ENCODE measurements around the gene CDHR3. TPM values are rescaled to one million over a fixed set of nuclear protein-coding genes. Genes with fewer than 3 reads are reported as not detected.

The CDHR3 gene
- total RNA-seq, 1 donor from 2014 or later, result 10.6 TPM

- TF ChIP-seq, protein P1, sequence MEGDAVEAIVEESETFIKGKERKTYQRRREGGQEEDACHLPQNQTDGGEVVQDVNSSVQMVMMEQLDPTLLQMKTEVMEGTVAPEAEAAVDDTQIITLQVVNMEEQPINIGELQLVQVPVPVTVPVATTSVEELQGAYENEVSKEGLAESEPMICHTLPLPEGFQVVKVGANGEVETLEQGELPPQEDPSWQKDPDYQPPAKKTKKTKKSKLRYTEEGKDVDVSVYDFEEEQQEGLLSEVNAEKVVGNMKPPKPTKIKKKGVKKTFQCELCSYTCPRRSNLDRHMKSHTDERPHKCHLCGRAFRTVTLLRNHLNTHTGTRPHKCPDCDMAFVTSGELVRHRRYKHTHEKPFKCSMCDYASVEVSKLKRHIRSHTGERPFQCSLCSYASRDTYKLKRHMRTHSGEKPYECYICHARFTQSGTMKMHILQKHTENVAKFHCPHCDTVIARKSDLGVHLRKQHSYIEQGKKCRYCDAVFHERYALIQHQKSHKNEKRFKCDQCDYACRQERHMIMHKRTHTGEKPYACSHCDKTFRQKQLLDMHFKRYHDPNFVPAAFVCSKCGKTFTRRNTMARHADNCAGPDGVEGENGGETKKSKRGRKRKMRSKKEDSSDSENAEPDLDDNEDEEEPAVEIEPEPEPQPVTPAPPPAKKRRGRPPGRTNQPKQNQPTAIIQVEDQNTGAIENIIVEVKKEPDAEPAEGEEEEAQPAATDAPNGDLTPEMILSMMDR (IDR thresholded peaks at IDR 0.05; ENCODE audit: unreplicated experiment), result no peak
- Mint-ChIP-seq H3K36me3 (ENCODE audit: low read depth, unreplicated experiment) (no peaks in the 10 kb centered on the region), H3K9me3 (ENCODE audit: unreplicated experiment) (no peaks in the 10 kb centered on the region), H3K27me3 (ENCODE audit: unreplicated experiment) (peaks cover 3% of the 10 kb centered on the region), H3K4me3 (ENCODE audit: unreplicated experiment) (no peak overlapping the region), H3K27ac (ENCODE audit: unreplicated experiment) (no peak overlapping the region), H3K4me1 (ENCODE audit: unreplicated experiment) (peaks cover 23% of the 10 kb centered on the region)
- peak; percentile 27 for DNase-seq (ENCODE audit: low spot score)
These were observed 28.4 kb upstream of the CDHR3 start for GRCh38 chr7:105934572-105935185.

DNA sequence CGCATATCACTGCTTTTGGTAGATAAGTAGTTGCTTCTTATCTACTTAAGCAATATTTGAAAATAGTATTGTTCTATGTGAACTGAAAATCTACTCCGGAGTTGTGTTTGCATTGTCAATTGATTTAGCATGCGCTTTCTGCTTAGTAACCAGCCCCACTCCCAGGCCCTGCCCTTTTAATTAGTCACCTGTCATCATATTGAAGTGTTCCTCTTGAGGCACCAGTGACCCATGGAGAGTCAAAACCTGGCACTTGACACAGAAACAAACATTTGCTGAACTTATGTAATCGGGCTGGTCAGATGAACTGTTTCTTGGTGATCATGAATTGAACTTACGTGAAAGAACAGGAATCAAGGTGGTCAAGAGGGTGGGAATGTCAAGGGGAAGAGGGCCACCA is 27.8 kb upstream of the CDHR3 start:
- Mint-ChIP-seq H3K27me3 (ENCODE audit: unreplicated experiment) (peaks cover 3% of the 10 kb centered on the region), H3K4me1 (ENCODE audit: unreplicated experiment) (peaks cover 28% of the 10 kb centered on the region), H3K36me3 (ENCODE audit: low read depth, unreplicated experiment) (no peaks in the 10 kb centered on the region), H3K4me3 (ENCODE audit: unreplicated experiment) (no peak overlapping the region), H3K9me3 (ENCODE audit: unreplicated experiment) (no peaks in the 10 kb centered on the region), H3K27ac (ENCODE audit: unreplicated experiment) (no peak overlapping the region)
- DNase-seq (ENCODE audit: low spot score), result no peak
- TF ChIP-seq, protein P1 (IDR thresholded peaks at IDR 0.05; ENCODE audit: unreplicated experiment), result no peak

DNA sequence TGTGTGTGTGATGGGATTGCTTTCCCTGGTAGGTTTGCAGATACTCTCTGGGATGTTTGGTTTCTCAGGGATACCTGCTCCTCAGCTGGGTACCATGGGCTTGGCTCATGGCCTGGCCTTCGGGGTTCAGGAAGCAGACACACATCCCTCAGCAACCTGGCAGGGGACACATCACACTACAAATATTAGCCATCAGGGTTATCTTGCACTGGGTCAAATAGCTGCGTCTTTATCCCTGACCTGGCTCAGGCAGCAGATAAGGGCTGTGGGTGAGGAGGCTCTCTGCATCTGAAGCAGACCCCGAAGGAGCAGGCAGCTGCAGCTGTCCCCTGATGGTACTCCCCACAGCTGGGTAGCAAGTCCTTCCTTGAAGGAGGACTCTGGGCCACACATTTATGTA is 25.7 kb upstream of the CDHR3 start:
- DNase-seq (ENCODE audit: low spot score), result no peak

GRCh38 chr7:105940109-105940508 is 23.0 kb upstream of the CDHR3 start:
- no peaks in the 10 kb centered on the region for H3K36me3 Mint-ChIP-seq (ENCODE audit: low read depth, unreplicated experiment)
- no peaks in the 10 kb centered on the region for H3K9me3 Mint-ChIP-seq (ENCODE audit: unreplicated experiment)
- H3K4me1 Mint-ChIP-seq (ENCODE audit: unreplicated experiment), result peaks cover 23% of the 10 kb centered on the region
- peak overlapping the region; percentile 18 for H3K27ac Mint-ChIP-seq (ENCODE audit: unreplicated experiment)
- DNase-seq (ENCODE audit: low spot score), result no peak
- H3K27me3 Mint-ChIP-seq (ENCODE audit: unreplicated experiment), result peaks cover 3% of the 10 kb centered on the region
- no peak overlapping the region for H3K4me3 Mint-ChIP-seq (ENCODE audit: unreplicated experiment)
- TF ChIP-seq, protein P1 (IDR thresholded peaks at IDR 0.05; ENCODE audit: unreplicated experiment), result no peak

More for the DNA sequence above, 25.7 kb upstream of the CDHR3 start:
- Mint-ChIP-seq H3K27me3 (ENCODE audit: unreplicated experiment) (peaks cover 3% of the 10 kb centered on the region), H3K36me3 (ENCODE audit: low read depth, unreplicated experiment) (no peaks in the 10 kb centered on the region), H3K4me3 (ENCODE audit: unreplicated experiment) (no peak overlapping the region), H3K4me1 (ENCODE audit: unreplicated experiment) (peaks cover 25% of the 10 kb centered on the region), H3K27ac (ENCODE audit: unreplicated experiment) (no peak overlapping the region), H3K9me3 (ENCODE audit: unreplicated experiment) (no peaks in the 10 kb centered on the region)
- TF ChIP-seq, protein P1 (IDR thresholded peaks at IDR 0.05; ENCODE audit: unreplicated experiment), result no peak

GRCh38 chr7:105941596-105941995 is 21.5 kb upstream of the CDHR3 start:
- Mint-ChIP-seq H3K27me3 (ENCODE audit: unreplicated experiment) (peaks cover 4% of the 10 kb centered on the region), H3K36me3 (ENCODE audit: low read depth, unreplicated experiment) (no peaks in the 10 kb centered on the region), H3K4me3 (ENCODE audit: unreplicated experiment) (no peak overlapping the region), H3K27ac (ENCODE audit: unreplicated experiment) (no peak overlapping the region), H3K9me3 (ENCODE audit: unreplicated experiment) (no peaks in the 10 kb centered on the region), H3K4me1 (ENCODE audit: unreplicated experiment) (peaks cover 23% of the 10 kb centered on the region)
- TF ChIP-seq, protein P1 (IDR thresholded peaks at IDR 0.05; ENCODE audit: unreplicated experiment), result no peak
- DNase-seq (ENCODE audit: low spot score), result no peak

Data from endothelial cell (in vitro differentiated cells).